ENCODE measurements around the gene SUMO2. TPM values are rescaled to one million over a fixed set of nuclear protein-coding genes. Genes with fewer than 3 reads are reported as not detected.
A peak's percentile ranks its signal among the peaks of the same experiment; 100 is the strongest.
"Not testable (repeated sequence)": the region's sequence is repeated elsewhere in the genome, so short reads cannot be mapped to it uniquely, and the experiment has no call there.

Gene SUMO2
- total RNA-seq, 4 donors from 2014 or later = 52.0 to 73.9 (median 70.8) TPM

DNA sequence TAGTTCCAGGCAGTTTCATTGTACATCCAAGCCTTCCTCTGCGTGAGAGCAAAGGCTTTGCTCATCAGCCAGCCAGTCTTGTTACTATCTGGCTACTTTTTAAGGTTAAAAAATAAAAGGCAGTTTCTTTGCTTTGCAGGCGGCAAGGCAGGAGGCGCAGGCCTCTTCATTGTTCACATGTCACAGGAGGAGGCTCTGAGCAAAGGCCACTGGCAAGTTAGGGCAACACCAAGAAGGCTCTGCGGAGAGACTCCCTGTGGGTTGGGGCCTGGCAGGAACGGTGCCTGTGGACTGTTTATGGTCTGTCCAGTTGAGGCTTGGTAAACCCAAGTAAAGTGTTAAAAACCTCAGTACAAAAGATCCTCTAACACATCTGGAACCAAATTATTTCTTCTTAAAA lies 47.3 kb downstream of the SUMO2 start:
- TF ChIP-seq, protein P1, sequence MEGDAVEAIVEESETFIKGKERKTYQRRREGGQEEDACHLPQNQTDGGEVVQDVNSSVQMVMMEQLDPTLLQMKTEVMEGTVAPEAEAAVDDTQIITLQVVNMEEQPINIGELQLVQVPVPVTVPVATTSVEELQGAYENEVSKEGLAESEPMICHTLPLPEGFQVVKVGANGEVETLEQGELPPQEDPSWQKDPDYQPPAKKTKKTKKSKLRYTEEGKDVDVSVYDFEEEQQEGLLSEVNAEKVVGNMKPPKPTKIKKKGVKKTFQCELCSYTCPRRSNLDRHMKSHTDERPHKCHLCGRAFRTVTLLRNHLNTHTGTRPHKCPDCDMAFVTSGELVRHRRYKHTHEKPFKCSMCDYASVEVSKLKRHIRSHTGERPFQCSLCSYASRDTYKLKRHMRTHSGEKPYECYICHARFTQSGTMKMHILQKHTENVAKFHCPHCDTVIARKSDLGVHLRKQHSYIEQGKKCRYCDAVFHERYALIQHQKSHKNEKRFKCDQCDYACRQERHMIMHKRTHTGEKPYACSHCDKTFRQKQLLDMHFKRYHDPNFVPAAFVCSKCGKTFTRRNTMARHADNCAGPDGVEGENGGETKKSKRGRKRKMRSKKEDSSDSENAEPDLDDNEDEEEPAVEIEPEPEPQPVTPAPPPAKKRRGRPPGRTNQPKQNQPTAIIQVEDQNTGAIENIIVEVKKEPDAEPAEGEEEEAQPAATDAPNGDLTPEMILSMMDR (IDR thresholded peaks at IDR 0.05) = no peak
- no peak for TF ChIP-seq POLR2A (IDR thresholded peaks at IDR 0.05)
- TF ChIP-seq EP300 (IDR thresholded peaks at IDR 0.05) = no peak
- no peak for TF ChIP-seq POLR2AphosphoS5 (IDR thresholded peaks at IDR 0.05)
- Histone ChIP-seq H3K36me3 (no peaks in the 10 kb centered on the region), H3K4me3 (no peak overlapping the region), H3K27ac (no peak overlapping the region), H3K4me1 (peaks cover 15% of the 10 kb centered on the region), H3K27me3 (no peaks in the 10 kb centered on the region), H3K9me3 (no peaks in the 10 kb centered on the region)
- 70% methylated on average over 5 of the region's 5 CpGs for WGBS
- no peak for DNase-seq (ENCODE audit: low spot score in 2 of 2)

DNA sequence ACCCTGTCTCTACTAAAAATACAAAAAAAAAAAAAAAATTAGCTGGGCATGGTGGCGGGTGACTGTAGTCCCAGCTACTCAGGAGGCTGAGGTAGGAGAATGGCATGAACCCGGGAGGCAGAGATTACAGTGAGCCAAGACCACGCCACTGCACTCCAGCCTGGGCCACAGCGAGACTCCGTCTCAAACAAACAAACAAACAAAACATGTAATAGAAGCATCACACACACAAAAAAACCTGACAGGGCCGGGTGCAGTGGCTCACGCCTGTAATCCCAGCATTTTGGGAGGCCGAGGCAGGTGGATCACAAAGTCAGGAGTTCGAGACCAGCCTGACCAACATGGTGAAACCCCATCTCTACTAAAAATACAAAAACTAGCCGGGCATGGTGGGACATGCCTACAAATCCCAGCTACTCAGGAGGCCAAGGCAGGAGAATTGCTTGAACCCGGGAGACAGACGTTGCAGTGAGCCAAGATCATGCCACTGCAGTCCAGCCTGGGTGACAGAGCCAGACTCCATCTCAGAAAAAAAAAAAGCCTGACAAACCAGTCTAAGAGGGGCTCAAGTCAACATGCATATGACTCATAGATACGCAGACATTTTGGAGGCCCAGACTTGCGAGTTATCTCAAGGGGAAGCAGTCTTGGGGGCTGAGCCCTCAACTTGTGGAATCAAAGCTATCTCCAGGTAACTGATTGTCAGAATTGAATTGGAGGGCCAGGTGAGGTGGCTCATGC lies 49.0 kb downstream of the SUMO2 start:
- H3K4me3 ChIP-seq; DNase-seq (ENCODE audit: low spot score in 2 of 2); H3K27me3 ChIP-seq; H3K27ac ChIP-seq; H3K9me3 ChIP-seq: not testable (repeated sequence)
- H3K4me1 ChIP-seq = peaks cover 20% of the 10 kb centered on the region
- peaks cover 14% of the 10 kb centered on the region for H3K36me3 ChIP-seq
- 85% methylated on average over 14 of the region's 14 CpGs for WGBS

DNA sequence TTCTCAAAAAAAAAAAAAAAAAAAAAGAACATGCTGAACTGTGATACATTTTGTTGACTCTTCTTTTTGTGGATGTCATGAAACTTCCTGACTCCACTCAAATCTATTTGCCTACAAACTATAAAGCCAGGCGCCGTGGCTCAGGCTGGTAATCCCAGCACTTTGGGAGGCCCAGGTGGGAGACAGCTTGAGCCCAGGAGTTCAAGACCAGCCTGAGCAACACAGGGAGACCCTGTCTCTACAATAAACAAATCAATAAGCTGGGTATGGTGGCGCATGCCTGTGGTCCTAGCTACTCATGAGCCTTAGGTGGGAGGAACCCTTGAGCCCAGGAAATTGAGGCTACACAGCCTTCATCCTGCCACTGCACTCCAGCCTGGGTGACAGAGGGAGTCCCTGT lies 49.8 kb downstream of the SUMO2 start:
- H3K27me3 ChIP-seq = no peaks in the 10 kb centered on the region
- no peaks in the 10 kb centered on the region for H3K9me3 ChIP-seq
- TF ChIP-seq, protein P1 (IDR thresholded peaks at IDR 0.05) = no peak
- no peak for TF ChIP-seq EP300 (IDR thresholded peaks at IDR 0.05)
- no peak for TF ChIP-seq POLR2AphosphoS5 (IDR thresholded peaks at IDR 0.05)
- TF ChIP-seq POLR2A (IDR thresholded peaks at IDR 0.05) = no peak
- H3K4me1 ChIP-seq = peaks cover 20% of the 10 kb centered on the region
- peaks cover 17% of the 10 kb centered on the region for H3K36me3 ChIP-seq
- DNase-seq (ENCODE audit: low spot score in 2 of 2) = no peak
- no peak overlapping the region for H3K4me3 ChIP-seq
- WGBS = 92% methylated on average over 3 of the region's 3 CpGs
- H3K27ac ChIP-seq = no peak overlapping the region

DNA sequence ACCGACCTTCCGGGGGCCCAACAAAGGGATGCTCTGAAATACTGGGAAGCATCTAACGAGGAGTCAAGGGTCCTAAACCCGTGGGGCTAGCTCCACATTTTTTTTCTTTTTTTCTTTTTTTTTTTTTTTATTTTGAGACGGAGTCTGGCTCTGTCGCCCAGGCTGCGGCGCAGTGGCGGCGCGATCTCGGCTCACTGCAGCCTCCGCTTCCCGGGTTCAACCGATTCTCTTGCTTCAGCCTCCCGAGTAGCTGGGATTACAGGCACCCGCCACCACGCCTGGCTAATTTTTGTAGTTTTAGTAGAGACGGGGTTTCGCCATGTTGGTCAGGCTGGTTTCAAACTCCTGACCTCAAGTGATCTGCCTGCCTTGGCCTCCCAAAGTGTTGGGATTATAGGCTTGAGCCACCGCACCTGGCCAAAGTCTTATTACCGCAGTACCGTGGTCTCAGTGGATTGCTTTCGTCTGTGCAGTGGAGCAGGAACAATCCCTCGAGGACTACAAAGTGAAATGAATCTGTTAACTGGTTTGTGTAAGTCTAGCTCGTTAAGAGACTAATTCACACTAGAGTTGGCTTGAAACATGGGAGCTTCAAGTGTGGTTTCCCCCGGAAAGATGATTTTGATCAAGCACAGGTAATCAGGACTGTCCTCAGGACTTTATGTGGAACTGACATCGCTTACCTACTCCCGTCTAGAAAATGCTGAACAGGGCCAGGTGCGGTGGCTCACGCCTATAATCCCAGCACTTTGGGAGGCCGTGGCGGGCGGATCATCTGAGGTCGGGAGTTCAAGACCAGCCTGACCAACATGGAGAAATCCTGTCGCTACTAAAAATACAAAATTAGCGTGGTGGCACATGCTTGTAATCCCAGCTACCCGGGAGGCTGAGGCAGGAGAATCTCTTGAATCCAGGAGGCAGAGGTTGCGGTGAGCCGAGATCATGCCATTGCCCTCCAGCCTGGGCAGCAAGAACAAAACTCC lies 50.5 kb downstream of the SUMO2 start:
- not testable (repeated sequence) for DNase-seq (ENCODE audit: low spot score in 2 of 2)

DNA sequence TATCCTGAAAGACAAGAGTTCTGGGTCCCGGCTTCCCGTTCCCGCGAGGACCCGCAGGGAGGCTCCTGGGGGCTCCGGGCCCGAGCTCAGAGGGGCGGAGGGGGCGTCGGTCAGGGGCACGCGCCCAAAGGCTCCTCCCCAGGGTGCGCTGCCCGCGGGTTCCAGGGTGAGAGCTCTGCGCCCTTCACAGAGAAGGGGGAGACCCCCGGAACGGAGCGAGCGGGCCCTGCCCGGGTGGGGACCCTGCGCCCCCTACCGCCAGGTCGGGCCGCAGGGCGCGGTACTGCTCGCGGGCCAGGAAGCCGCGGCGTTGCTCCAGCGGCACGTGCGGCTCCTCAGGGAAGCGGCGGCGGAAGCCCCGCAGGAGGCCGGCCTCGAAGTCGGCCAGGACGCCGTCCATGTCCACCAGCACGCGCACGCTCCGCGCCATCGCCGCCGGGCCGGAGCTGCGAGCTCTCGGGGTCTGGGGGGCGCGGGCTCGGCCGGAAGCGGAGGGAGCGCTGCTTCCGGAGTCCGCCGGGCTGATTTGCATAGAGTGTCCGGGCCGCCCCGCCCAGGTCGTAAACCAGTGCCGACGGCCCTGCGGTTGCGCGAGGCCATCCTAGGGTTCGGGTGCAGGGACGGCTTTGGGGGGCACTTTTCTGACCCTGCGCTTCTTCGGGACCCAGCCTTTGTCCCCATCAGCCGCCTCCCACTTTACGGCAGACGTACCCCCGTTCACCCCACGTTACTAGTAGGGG lies 51.3 kb downstream of the SUMO2 start, which contains the start of gene NT5C:
NT5C (minus strand) TSS at position 465 of the 740 bp plus-strand sequence; CDS start at position 430, 35 bp downstream.
- Histone ChIP-seq H3K36me3 (peaks cover 17% of the 10 kb centered on the region), H3K27ac (peak within 1 kb of the TSS; percentile 87), H3K4me3 (peak within 1 kb of the TSS; percentile 84), H3K4me1 (peaks cover 24% of the 10 kb centered on the region), H3K27me3 (no peaks in the 10 kb centered on the region), H3K9me3 (no peaks in the 10 kb centered on the region)
- TF ChIP-seq POLR2AphosphoS5 (IDR thresholded peaks at IDR 0.05) (peak in 1 of 3 donors; percentile 8), POLR2A (IDR thresholded peaks at IDR 0.05) (no peak)
- TF ChIP-seq, protein P1 (IDR thresholded peaks at IDR 0.05) = peak; percentile 20 to 70
- peak; percentile 82 to 91 for DNase-seq (ENCODE audit: low spot score in 2 of 2)
- 2% methylated on average over 15 of the region's 82 CpGs for WGBS

More for the DNA sequence above, 50.5 kb downstream of the SUMO2 start:
- Histone ChIP-seq H3K4me1 (peaks cover 24% of the 10 kb centered on the region), H3K4me3 (peak overlapping the region; percentile 84), H3K27ac (peak overlapping the region; percentile 87), H3K36me3 (peaks cover 17% of the 10 kb centered on the region)
- H3K9me3 ChIP-seq, H3K27me3 ChIP-seq: not testable (repeated sequence)
- 79% methylated on average over 38 of the region's 40 CpGs for WGBS

All from suprapubic skin (tissue), 4 donors.